Activated CD4-positive, alpha-beta T cell treated with anti-CD3 and anti-CD28 coated beads, Interleukin-2, amount 10 ng/mL, durations not matched to agents 7 days and 5 days (primary cell): ENCODE data around the gene TEX14. TPM values are rescaled to one million over a fixed set of nuclear protein-coding genes. Genes with fewer than 3 reads are reported as not detected.

ENCODE experiments used
- CTCF ChIA-PET: fragments of 350-600 bp; sonication (Branson Sonifier 250); formaldehyde crosslinking; loops from one replicate; lab custom pipeline; 2021; ENCODE audit warnings: antibody characterized with exemption; lab: Charles Lee
- POLR2A ChIA-PET: fragments of 350-600 bp; sonication (Branson Sonifier 250); formaldehyde crosslinking; loops from one replicate; lab custom pipeline; 2021; ENCODE audit warnings: antibody characterized with exemption; lab: Charles Lee
- DNase-seq: peaks from one replicate; pipeline ENCODE4 v3.0.0-alpha.2; 2020
- H3K27ac Mint-ChIP-seq: one replicate; pipeline ENCODE4 v1.8.0; 2021; ENCODE audit warnings: mild to moderate bottlenecking, moderate library complexity, mixed read lengths
- H3K27me3 Mint-ChIP-seq: one replicate; pipeline ENCODE4 v1.8.0; 2021; ENCODE audit warnings: mixed read lengths
- H3K36me3 Mint-ChIP-seq: one replicate; pipeline ENCODE4 v1.8.0; 2021; ENCODE audit warnings: low read depth, mixed read lengths
- H3K4me1 Mint-ChIP-seq: one replicate; pipeline ENCODE4 v1.8.0; 2021; ENCODE audit warnings: mixed read lengths
- H3K4me3 Mint-ChIP-seq: one replicate; pipeline ENCODE4 v1.8.0; 2021; ENCODE audit warnings: mild to moderate bottlenecking, moderate library complexity, mixed read lengths
- H3K9me3 Mint-ChIP-seq: one replicate; pipeline ENCODE4 v1.8.0; 2021; ENCODE audit warnings: mixed read lengths
- total RNA-seq, 2 experiments: library from RNA; stranded (reverse); gene quantifications; one replicate each; pipeline ENCODE4 v1.2.3, GENCODE V29; 2021

The TEX14 gene
- under 1 TPM; 0.27 to 0.50 TPM for total RNA-seq

GRCh38 chr17:58691701-58692238 lies at the start of gene TEX14:
TEX14 (minus strand) TSS chr17:58692045; CDS start chr17:58652001, 40,044 bp downstream.
- peaks cover 27% of the 10 kb centered on the region for H3K36me3 Mint-ChIP-seq
- peak within 1 kb of the TSS; percentile 95 for H3K27ac Mint-ChIP-seq
- ChIA-PET POLR2A (interaction anchor here (1.6 kb wide), 1 partner anchor 60 kb away, joined by 19 read pairs; no protein-coding TSS in a partner anchor), CTCF (interaction anchor here (0.8 to 1.3 kb wide), 3 partner anchors 10 to 173 kb away, joined by 3 read pairs; no protein-coding TSS in a partner anchor)
- H3K9me3 Mint-ChIP-seq: no peaks in the 10 kb centered on the region
- DNase-seq: no peak
- peaks cover 38% of the 10 kb centered on the region for H3K4me1 Mint-ChIP-seq
- H3K4me3 Mint-ChIP-seq: peak within 1 kb of the TSS; percentile 92
- H3K27me3 Mint-ChIP-seq: no peaks in the 10 kb centered on the region

- POLR2A ChIA-PET: no interaction called here
- Mint-ChIP-seq H3K27ac (no peak overlapping the region), H3K36me3 (no peaks in the 10 kb centered on the region), H3K4me1 (no peaks in the 10 kb centered on the region), H3K27me3 (no peaks in the 10 kb centered on the region), H3K9me3 (no peaks in the 10 kb centered on the region), H3K4me3 (no peak overlapping the region)
- no peak for DNase-seq
- CTCF ChIA-PET: no interaction called here
These were observed 49.3 kb upstream of the TEX14 start for GRCh38 chr17:58741121-58741625.

- Mint-ChIP-seq H3K4me3 (no peak overlapping the region), H3K27me3 (no peaks in the 10 kb centered on the region), H3K9me3 (no peaks in the 10 kb centered on the region), H3K4me1 (no peaks in the 10 kb centered on the region), H3K27ac (no peak overlapping the region), H3K36me3 (peaks cover 3% of the 10 kb centered on the region)
- ChIA-PET POLR2A (no interaction called here), CTCF (no interaction called here)
- no peak for DNase-seq
These were observed 43.0 kb upstream of the TEX14 start for GRCh38 chr17:58734811-58735210.

GRCh38 chr17:58734040-58734439 lies 42.2 kb upstream of the TEX14 start:
- ChIA-PET CTCF (interaction anchor here (1.3 kb wide), 1 partner anchor 17 kb away, joined by 3 read pairs; no protein-coding TSS in a partner anchor), POLR2A (no interaction called here)
- no peak for DNase-seq
- Mint-ChIP-seq H3K4me3 (no peak overlapping the region), H3K36me3 (peaks cover 4% of the 10 kb centered on the region), H3K27me3 (no peaks in the 10 kb centered on the region), H3K27ac (no peak overlapping the region), H3K4me1 (no peaks in the 10 kb centered on the region), H3K9me3 (no peaks in the 10 kb centered on the region)

- peaks cover 2% of the 10 kb centered on the region for H3K4me1 Mint-ChIP-seq
- POLR2A ChIA-PET: no interaction called here
- peaks cover 4% of the 10 kb centered on the region for H3K36me3 Mint-ChIP-seq
- CTCF ChIA-PET: no interaction called here
- no peaks in the 10 kb centered on the region for H3K27me3 Mint-ChIP-seq
- no peak overlapping the region for H3K27ac Mint-ChIP-seq
- DNase-seq: no peak
- H3K9me3 Mint-ChIP-seq: no peaks in the 10 kb centered on the region
- no peak overlapping the region for H3K4me3 Mint-ChIP-seq
These were observed 39.1 kb upstream of the TEX14 start for GRCh38 chr17:58730937-58731336.

- Mint-ChIP-seq H3K4me3 (no peak overlapping the region), H3K36me3 (peaks cover 11% of the 10 kb centered on the region), H3K4me1 (peaks cover 2% of the 10 kb centered on the region), H3K27ac (no peak overlapping the region), H3K27me3 (no peaks in the 10 kb centered on the region), H3K9me3 (no peaks in the 10 kb centered on the region)
- ChIA-PET POLR2A (no interaction called here), CTCF (no interaction called here)
- no peak for DNase-seq
These were observed 37.0 kb upstream of the TEX14 start for GRCh38 chr17:58728798-58729197.

GRCh38 chr17:58722696-58723095 lies 30.9 kb upstream of the TEX14 start:
- Mint-ChIP-seq H3K27ac (no peak overlapping the region), H3K4me1 (no peaks in the 10 kb centered on the region), H3K4me3 (no peak overlapping the region), H3K27me3 (no peaks in the 10 kb centered on the region), H3K9me3 (no peaks in the 10 kb centered on the region), H3K36me3 (peaks cover 24% of the 10 kb centered on the region)
- DNase-seq: no peak
- POLR2A ChIA-PET: no interaction called here
- CTCF ChIA-PET: interaction anchor here (0.7 kb wide), 1 partner anchor 89 kb away, joined by 3 read pairs; no protein-coding TSS in a partner anchor

GRCh38 chr17:58722274-58722673 lies 30.4 kb upstream of the TEX14 start:
- CTCF ChIA-PET: interaction anchor here (0.9 kb wide), 1 partner anchor 23 kb away, joined by 3 read pairs; no protein-coding TSS in a partner anchor
- H3K36me3 Mint-ChIP-seq: peaks cover 26% of the 10 kb centered on the region

GRCh38 chr17:58710948-58711552 lies 19.2 kb upstream of the TEX14 start:
- Mint-ChIP-seq H3K4me1 (peaks cover 8% of the 10 kb centered on the region), H3K27ac (no peak overlapping the region), H3K4me3 (no peak overlapping the region), H3K9me3 (no peaks in the 10 kb centered on the region), H3K36me3 (peaks cover 35% of the 10 kb centered on the region), H3K27me3 (no peaks in the 10 kb centered on the region)
- peak; percentile 65 for DNase-seq
- ChIA-PET POLR2A (no interaction called here), CTCF (interaction anchor here (0.6 to 1.6 kb wide), 5 partner anchors 159 to 413 kb away, joined by 3 to 5 read pairs (median 3); no protein-coding TSS in a partner anchor)

More at GRCh38 chr17:58722274-58722673, 30.4 kb upstream of the TEX14 start:
- Mint-ChIP-seq H3K4me3 (no peak overlapping the region), H3K27ac (no peak overlapping the region), H3K4me1 (no peaks in the 10 kb centered on the region), H3K27me3 (no peaks in the 10 kb centered on the region), H3K9me3 (no peaks in the 10 kb centered on the region)
- POLR2A ChIA-PET: no interaction called here
- DNase-seq: no peak

- H3K4me3 Mint-ChIP-seq: no peak overlapping the region
- ChIA-PET CTCF (interaction anchor here (1.4 to 1.5 kb wide), 2 partner anchors 10 to 178 kb away, joined by 3 to 6 read pairs; no protein-coding TSS in a partner anchor), POLR2A (no interaction called here)
- peak overlapping the region; percentile 27 for H3K27ac Mint-ChIP-seq
- no peak for DNase-seq
- peaks cover 33% of the 10 kb centered on the region for H3K36me3 Mint-ChIP-seq
- H3K9me3 Mint-ChIP-seq: no peaks in the 10 kb centered on the region
- H3K4me1 Mint-ChIP-seq: peaks cover 24% of the 10 kb centered on the region
- H3K27me3 Mint-ChIP-seq: no peaks in the 10 kb centered on the region
These were observed 14.7 kb upstream of the TEX14 start for GRCh38 chr17:58706351-58707140.

GRCh38 chr17:58703916-58704286 lies 12.1 kb upstream of the TEX14 start:
- POLR2A ChIA-PET: interaction anchor here (0.6 kb wide), 1 partner anchor 23 kb away, joined by 4 read pairs; no protein-coding TSS in a partner anchor
- CTCF ChIA-PET: interaction anchor here (0.6 to 0.8 kb wide), 3 partner anchors 8 to 89 kb away, joined by 3 read pairs; partner anchors contain the start of genes RAD51C and TEX14
- Mint-ChIP-seq H3K4me1 (peaks cover 24% of the 10 kb centered on the region), H3K27me3 (no peaks in the 10 kb centered on the region), H3K4me3 (no peak overlapping the region), H3K36me3 (peaks cover 33% of the 10 kb centered on the region), H3K9me3 (no peaks in the 10 kb centered on the region), H3K27ac (no peak overlapping the region)
- no peak for DNase-seq

GRCh38 chr17:58703137-58703915 lies 11.5 kb upstream of the TEX14 start:
- no peak overlapping the region for H3K27ac Mint-ChIP-seq
- DNase-seq: no peak
- CTCF ChIA-PET: interaction anchor here (0.6 to 0.8 kb wide), 5 partner anchors 8 to 184 kb away, joined by 3 to 6 read pairs (median 3); partner anchors contain the start of genes RAD51C and TEX14
- H3K9me3 Mint-ChIP-seq: no peaks in the 10 kb centered on the region
- no peaks in the 10 kb centered on the region for H3K27me3 Mint-ChIP-seq
- H3K4me3 Mint-ChIP-seq: no peak overlapping the region
- peaks cover 33% of the 10 kb centered on the region for H3K36me3 Mint-ChIP-seq
- POLR2A ChIA-PET: interaction anchor here (0.6 kb wide), 1 partner anchor 23 kb away, joined by 4 read pairs; no protein-coding TSS in a partner anchor
- H3K4me1 Mint-ChIP-seq: peaks cover 24% of the 10 kb centered on the region
